A673 (cell line): ENCODE results near the gene SARS1. TPM values are rescaled to one million over a fixed set of nuclear protein-coding genes. Genes with fewer than 3 reads are reported as not detected.

Experiments
- BruUV-seq: library from RNA; stranded (reverse); fragments of 400-500 nt; replicated peaks from 2 replicates; lab custom pipeline; 2021; lab: Mats Ljungman, UMichigan
- CTCF ChIA-PET: fragments of 300-600 bp; sonication (Branson Sonifier 250); formaldehyde crosslinking; loops from one replicate; lab custom pipeline; 2022; ENCODE audit warnings: antibody characterized with exemption; lab: Charles Lee
- POLR2A ChIA-PET: fragments of 300-600 bp; sonication (Branson Sonifier 250); formaldehyde crosslinking; loops from one replicate; lab custom pipeline; 2022; ENCODE audit warnings: antibody characterized with exemption; ENCODE audit not compliant: low non-redundant PET; lab: Charles Lee
- DNase-seq: peaks from one replicate; pipeline ENCODE4 v3.0.0-alpha.2; 2015; ENCODE audit warnings: low spot score
- H3K27ac ChIP-seq: fragments of 200-600 bp; sonication (generic); 2 replicates; pipeline ENCODE4 v1.5.1; 2016; ENCODE audit warnings: mixed run types, low read depth, mild to moderate bottlenecking, mixed read lengths, antibody characterized with exemption, low read length; ENCODE audit not compliant: poor library complexity, severe bottlenecking
- H3K27me3 ChIP-seq: fragments of 200-600 bp; sonication (generic); replicated peaks from 2 replicates; pipeline ENCODE4 v1.6.1; 2017; ENCODE audit warnings: mixed run types, low read depth, mild to moderate bottlenecking, mixed read lengths, antibody characterized with exemption, low read length; ENCODE audit not compliant: insufficient read depth, poor library complexity
- H3K36me3 ChIP-seq: fragments of 200-600 bp; sonication (generic); 2 replicates; pipeline ENCODE4 v1.6.1; 2016; ENCODE audit warnings: mixed run types, mild to moderate bottlenecking, mixed read lengths, antibody characterized with exemption, low read length; ENCODE audit not compliant: insufficient read depth, poor library complexity, severe bottlenecking
- H3K4me1 ChIP-seq: fragments of 200-600 bp; sonication (generic); 2 replicates; pipeline ENCODE4 v1.6.1; 2017; ENCODE audit warnings: mixed run types, mild to moderate bottlenecking, mixed read lengths, antibody characterized with exemption, low read length; ENCODE audit not compliant: insufficient read depth, poor library complexity, severe bottlenecking
- H3K4me3 ChIP-seq: fragments of 200-600 bp; sonication (generic); 2 replicates; pipeline ENCODE4 v1.5.1; 2016; ENCODE audit warnings: low read depth, mixed run types, mild to moderate bottlenecking, mixed read lengths, low read length; ENCODE audit not compliant: poor library complexity, severe bottlenecking
- H3K9me3 ChIP-seq: fragments of 200-600 bp; sonication (generic); 2 replicates; pipeline ENCODE4 v1.6.1; 2016; ENCODE audit warnings: mixed run types, low read depth, mild to moderate bottlenecking, mixed read lengths, antibody characterized with exemption, low read length; ENCODE audit not compliant: poor library complexity, severe bottlenecking
- CTCF ChIP-seq: fragments of 300-800, 200-600 bp; sonication (generic); conservative IDR thresholded peaks from 2 replicates; pipeline ENCODE4 v1.5.1; 2017; ENCODE audit warnings: low read depth, mild to moderate bottlenecking, antibody characterized with exemption, low read length, moderate library complexity, mixed read lengths
- EZH2 ChIP-seq: fragments of 200-600 bp; sonication (generic); IDR thresholded peaks from 2 replicates; pipeline ENCODE4 v1.6.1; 2017; ENCODE audit warnings: borderline replicate concordance, low read depth, mild to moderate bottlenecking, mixed read lengths, antibody characterized with exemption, low read length; ENCODE audit not compliant: poor library complexity, severe bottlenecking
- intact Hi-C: fragments of 100-400 bp; cut with micrococcal nuclease; formaldehyde crosslinking; loops from one replicate; pipeline ENCODE4 v1.10.0; 2022; ENCODE audit not compliant: unreplicated experiment
- total RNA-seq: library from RNA; stranded (reverse); gene quantifications from 2 replicates; pipeline ENCODE4 v1.2.3, GENCODE V29; 2021

Gene SARS1
- total RNA-seq, 1 experiment from 2014 or later, result 259 TPM

- Histone ChIP-seq H3K9me3 (no peaks in the 10 kb centered on the region), H3K27me3 (no peaks in the 10 kb centered on the region), H3K4me1 (no peaks in the 10 kb centered on the region), H3K4me3 (no peak overlapping the region), H3K27ac (no peak overlapping the region), H3K36me3 (no peaks in the 10 kb centered on the region)
- intact Hi-C loops, result no loop called here
- CTCF ChIA-PET, result interaction anchor here (0.9 kb wide), 1 partner anchor 12 kb away, joined by 3 read pairs; no protein-coding TSS in a partner anchor
- TF ChIP-seq EZH2 (no peak), CTCF (no peak)
- no peak for DNase-seq
- BruUV-seq, result no TSS peak
- POLR2A ChIA-PET, result no interaction called here
Measured at GRCh38 chr1:109181085-109181806, 32.5 kb upstream of the SARS1 start.

- POLR2A ChIA-PET, result no interaction called here
- no peak for DNase-seq
- CTCF ChIA-PET, result no interaction called here
- no TSS peak for BruUV-seq
- Histone ChIP-seq H3K4me1 (no peaks in the 10 kb centered on the region), H3K36me3 (no peaks in the 10 kb centered on the region), H3K27ac (no peak overlapping the region), H3K4me3 (no peak overlapping the region), H3K27me3 (no peaks in the 10 kb centered on the region), H3K9me3 (no peaks in the 10 kb centered on the region)
- TF ChIP-seq EZH2 (no peak), CTCF (no peak)
- intact Hi-C loops, result no loop called here
Measured at GRCh38 chr1:109181807-109182163, 31.9 kb upstream of the SARS1 start.

GRCh38 chr1:109183058-109183738 lies 30.5 kb upstream of the SARS1 start:
- H3K4me1 ChIP-seq, result no peaks in the 10 kb centered on the region
- CTCF ChIA-PET, result no interaction called here
- H3K9me3 ChIP-seq, result no peaks in the 10 kb centered on the region
- H3K27me3 ChIP-seq, result no peaks in the 10 kb centered on the region
- intact Hi-C loops, result no loop called here
- no peaks in the 10 kb centered on the region for H3K36me3 ChIP-seq
- no peak for TF ChIP-seq EZH2
- no peak for TF ChIP-seq CTCF
- H3K4me3 ChIP-seq, result no peak overlapping the region
- BruUV-seq, result no TSS peak
- H3K27ac ChIP-seq, result no peak overlapping the region
- DNase-seq, result no peak
- POLR2A ChIA-PET, result interaction anchor here (0.6 kb wide), 1 partner anchor 276 kb away, joined by 5 read pairs; no protein-coding TSS in a partner anchor
